Panc1 (cell line): ENCODE results near the gene PVALB. TPM values are rescaled to one million over a fixed set of nuclear protein-coding genes. Genes with fewer than 3 reads are reported as not detected.

Source experiments
- ATAC-seq: fragments of 200-7000 bp; cut with Tn5 transposase; 2 replicates; pipeline ENCODE4 v1.9.1; 2020; ENCODE audit warnings: mild to moderate bottlenecking, moderate library complexity
- BruUV-seq: library from RNA; stranded (reverse); fragments of 400-500 nt; replicated peaks from 2 replicates; lab custom pipeline; 2021; lab: Mats Ljungman, UMichigan
- CTCF ChIA-PET: fragments of 300-600 bp; sonication (Branson Sonifier 250); formaldehyde crosslinking; loops from one replicate; lab custom pipeline; 2022; ENCODE audit warnings: antibody characterized with exemption; lab: Charles Lee
- POLR2A ChIA-PET: fragments of 300-600 bp; sonication (Branson Sonifier 250); formaldehyde crosslinking; loops from one replicate; lab custom pipeline; 2022; ENCODE audit warnings: antibody characterized with exemption; lab: Charles Lee
- DNase-seq: peaks from one replicate; pipeline ENCODE4 v3.0.0-alpha.2; 2010; ENCODE audit warnings: low read depth, low spot score
- H3K27ac ChIP-seq: 2 replicates; pipeline ENCODE4 v1.5.1; 2011; ENCODE audit warnings: mild to moderate bottlenecking, low read length, inconsistent platforms
- H3K27me3 ChIP-seq: fragments of 200-500 bp; sonication (Bioruptor generic); 2 replicates; pipeline ENCODE4 v1.6.0; 2014; ENCODE audit warnings: low read length, inconsistent platforms; ENCODE audit not compliant: control insufficient read depth, insufficient read depth
- H3K36me3 ChIP-seq: fragments of 200-500 bp; sonication (Bioruptor generic); 2 replicates; pipeline ENCODE4 v1.5.1; 2014; ENCODE audit warnings: inconsistent platforms, mild to moderate bottlenecking, low read length, moderate library complexity; ENCODE audit not compliant: control insufficient read depth, insufficient read depth
- H3K4me1 ChIP-seq: 2 replicates; pipeline ENCODE4 v1.5.1; 2011; ENCODE audit warnings: inconsistent platforms, mild to moderate bottlenecking, low read length, moderate library complexity; ENCODE audit not compliant: control insufficient read depth, insufficient read depth
- H3K4me3 ChIP-seq, 2 experiments: 2 replicates each; pipeline ENCODE4 v1.5.1; 2011 to 2012; ENCODE audit warnings: low read depth in 2 of 2, low read length in 2 of 2, mild to moderate bottlenecking in 2 of 2, inconsistent platforms in 1 of 2, moderate library complexity in 1 of 2
- H3K9me3 ChIP-seq: fragments of 200-500 bp; sonication (Bioruptor generic); 2 replicates; pipeline ENCODE4 v1.5.1; 2014; ENCODE audit warnings: low read depth, mild to moderate bottlenecking, inconsistent platforms, low read length, moderate library complexity; ENCODE audit not compliant: control insufficient read depth, insufficient read depth
- POLR2AphosphoS5 ChIP-seq: IDR thresholded peaks from 2 replicates; pipeline ENCODE4 v1.6.1; 2012; ENCODE audit warnings: mild to moderate bottlenecking, low read depth, low read length, moderate library complexity
- REST ChIP-seq, 2 experiments: IDR thresholded peaks; 2 replicates each; pipeline ENCODE4 v1.6.1; 2011 to 2012; ENCODE audit warnings: low read depth in 2 of 2, control low read depth in 1 of 2, low read length in 1 of 2, mild to moderate bottlenecking in 1 of 2, moderate library complexity in 1 of 2; ENCODE audit not compliant: insufficient read depth in 1 of 2
- SIN3A ChIP-seq: IDR thresholded peaks from 2 replicates; pipeline ENCODE4 v1.6.1; 2012; ENCODE audit warnings: low read depth, mild to moderate bottlenecking, low read length, moderate library complexity, borderline replicate concordance; ENCODE audit not compliant: insufficient read depth
- TCF7L2 ChIP-seq: IDR thresholded peaks from 2 replicates; pipeline ENCODE4 v1.6.1; 2011; ENCODE audit warnings: mild to moderate bottlenecking, low read depth, low read length, inconsistent platforms
- in situ Hi-C: cut with HindIII; loops from 2 replicates; pipeline ENCODE4 v1.10.0; 2016; ENCODE audit warnings: low sequenced_read_pairs, low pct_unique_long_range_greater_than_20kb
- intact Hi-C: fragments of 100-400 bp; cut with micrococcal nuclease; formaldehyde crosslinking; loops from one replicate; pipeline ENCODE4 v1.10.0; 2022; ENCODE audit not compliant: unreplicated experiment
- total RNA-seq: library from RNA; stranded (reverse); gene quantifications from one replicate; pipeline ENCODE4 v1.2.1, GENCODE V29; 2021; ENCODE audit not compliant: unreplicated experiment
- TF ChIP-seq, protein P1 (sequence below): fragments of 450-650 bp; IDR thresholded peaks from 2 replicates; pipeline ENCODE4 v1.5.1; 2017; ENCODE audit warnings: mild to moderate bottlenecking

Gene PVALB
- total RNA-seq, 1 experiment from 2014 or later: not detected

DNA sequence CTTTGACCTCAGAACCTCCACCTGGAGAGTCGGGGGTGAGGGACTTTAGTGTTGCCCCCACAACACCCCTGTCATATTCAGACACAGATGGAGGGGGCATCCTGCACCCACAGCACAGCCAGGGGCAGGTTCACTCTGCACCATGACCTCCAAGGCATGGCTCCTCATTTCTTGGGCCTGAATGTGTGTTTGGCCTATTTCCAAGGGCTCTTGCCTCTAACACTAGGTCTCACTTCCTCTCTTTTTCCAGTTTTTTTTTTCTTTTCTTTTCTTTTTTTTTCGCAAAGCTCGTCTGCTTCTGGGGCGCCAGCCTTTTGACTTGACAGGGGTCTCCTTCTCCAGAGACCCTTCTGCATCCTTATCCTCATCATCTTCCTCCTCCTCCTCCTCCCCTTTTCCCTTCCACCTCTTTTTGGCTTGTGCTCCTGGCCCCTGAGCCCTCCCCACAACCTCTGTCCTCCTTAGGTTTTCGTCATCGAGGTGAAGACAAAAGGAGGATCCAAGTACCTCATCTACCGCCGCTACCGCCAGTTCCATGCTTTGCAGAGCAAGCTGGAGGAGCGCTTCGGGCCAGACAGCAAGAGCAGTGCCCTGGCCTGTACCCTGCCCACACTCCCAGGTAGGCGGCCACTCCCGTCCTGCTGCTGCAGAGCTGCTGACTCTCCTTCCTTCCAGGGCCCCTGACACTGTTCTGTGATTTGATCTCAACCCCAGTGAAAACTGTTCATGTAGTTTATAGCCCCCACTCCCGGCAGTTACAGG is 47.8 kb upstream of the PVALB start:
- POLR2A ChIA-PET: no interaction called here
- CTCF ChIA-PET: no interaction called here
- Histone ChIP-seq H3K4me3 (no peak overlapping the region), H3K4me1 (no peaks in the 10 kb centered on the region), H3K9me3 (no peaks in the 10 kb centered on the region), H3K27ac (no peak overlapping the region), H3K36me3 (no peaks in the 10 kb centered on the region), H3K27me3 (no peaks in the 10 kb centered on the region; the same call in 1 of the 2 replicates)
- in situ Hi-C loops (no loop called here), intact Hi-C loops (no loop called here)
- no peak for TF ChIP-seq TCF7L2
- TF ChIP-seq, protein P1, sequence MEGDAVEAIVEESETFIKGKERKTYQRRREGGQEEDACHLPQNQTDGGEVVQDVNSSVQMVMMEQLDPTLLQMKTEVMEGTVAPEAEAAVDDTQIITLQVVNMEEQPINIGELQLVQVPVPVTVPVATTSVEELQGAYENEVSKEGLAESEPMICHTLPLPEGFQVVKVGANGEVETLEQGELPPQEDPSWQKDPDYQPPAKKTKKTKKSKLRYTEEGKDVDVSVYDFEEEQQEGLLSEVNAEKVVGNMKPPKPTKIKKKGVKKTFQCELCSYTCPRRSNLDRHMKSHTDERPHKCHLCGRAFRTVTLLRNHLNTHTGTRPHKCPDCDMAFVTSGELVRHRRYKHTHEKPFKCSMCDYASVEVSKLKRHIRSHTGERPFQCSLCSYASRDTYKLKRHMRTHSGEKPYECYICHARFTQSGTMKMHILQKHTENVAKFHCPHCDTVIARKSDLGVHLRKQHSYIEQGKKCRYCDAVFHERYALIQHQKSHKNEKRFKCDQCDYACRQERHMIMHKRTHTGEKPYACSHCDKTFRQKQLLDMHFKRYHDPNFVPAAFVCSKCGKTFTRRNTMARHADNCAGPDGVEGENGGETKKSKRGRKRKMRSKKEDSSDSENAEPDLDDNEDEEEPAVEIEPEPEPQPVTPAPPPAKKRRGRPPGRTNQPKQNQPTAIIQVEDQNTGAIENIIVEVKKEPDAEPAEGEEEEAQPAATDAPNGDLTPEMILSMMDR: no peak
- no peak for DNase-seq
- no TSS peak for BruUV-seq
- no peak for ATAC-seq

GRCh38 chr22:36863979-36864378 is 47.1 kb upstream of the PVALB start:
- ATAC-seq (no peak), DNase-seq (no peak)
- Histone ChIP-seq H3K36me3 (no peaks in the 10 kb centered on the region), H3K4me1 (no peaks in the 10 kb centered on the region), H3K27ac (no peak overlapping the region), H3K27me3 (no peaks in the 10 kb centered on the region), H3K9me3 (no peaks in the 10 kb centered on the region), H3K4me3 (no peak overlapping the region)
- TF ChIP-seq TCF7L2 (no peak), SIN3A (no peak), POLR2AphosphoS5 (no peak), REST (IDR thresholded peaks at IDR 0.05; ENCODE audit: insufficient read depth in 1 of 2, low read depth in 2 of 2, low read length in 1 of 2) (no peak)
- TF ChIP-seq, protein P1: no peak
- intact Hi-C loops: no loop called here
- ChIA-PET POLR2A (no interaction called here), CTCF (no interaction called here)
- in situ Hi-C loops: no loop called here
- no TSS peak for BruUV-seq
